Measurements from ENCODE around the gene OSBPL5.
A peak's percentile ranks its signal among the peaks of the same experiment; 100 is the strongest.

OSBPL5 gene

GRCh38 chr11:3157381-3158130 is 7.6 kb downstream of the OSBPL5 start:
- no peak for TF ChIP-seq FOXM1 (IDR thresholded peaks at IDR 0.05; ENCODE audit: borderline replicate concordance, low read depth)

GRCh38 chr11:3156661-3157311 is 8.3 kb downstream of the OSBPL5 start:
- TF ChIP-seq TCF12 (IDR thresholded peaks at IDR 0.05; ENCODE audit: low read depth) (0 out of 2 replicates have a peak, but pooled peaks have one; percentile 16), MAX (IDR thresholded peaks at IDR 0.05) (peak; percentile 89), YY1 (IDR thresholded peaks at IDR 0.05; ENCODE audit: low read depth) (no peak)

GRCh38 chr11:3156282-3156660 is 8.8 kb downstream of the OSBPL5 start:
- TF ChIP-seq EP300 (IDR thresholded peaks at IDR 0.05; ENCODE audit: borderline replicate concordance) (no peak), NFIC (IDR thresholded peaks at IDR 0.05) (no peak), RAD21 (IDR thresholded peaks at IDR 0.05; ENCODE audit: low read depth) (no peak), MAX (IDR thresholded peaks at IDR 0.05) (no peak), CEBPB (IDR thresholded peaks at IDR 0.05) (no peak), TEAD4 (IDR thresholded peaks at IDR 0.05) (no peak), TCF12 (IDR thresholded peaks at IDR 0.05; ENCODE audit: low read depth) (no peak), TAF1 (IDR thresholded peaks at IDR 0.05; ENCODE audit: low read depth) (no peak), REST (IDR thresholded peaks at IDR 0.05; ENCODE audit: low read depth) (no peak), FOXM1 (IDR thresholded peaks at IDR 0.05; ENCODE audit: borderline replicate concordance, low read depth) (no peak), EGR1 (IDR thresholded peaks at IDR 0.05) (no peak), ZBTB7A (IDR thresholded peaks at IDR 0.05; ENCODE audit: low read depth) (no peak), YY1 (IDR thresholded peaks at IDR 0.05; ENCODE audit: low read depth) (no peak), CREB1 (IDR thresholded peaks at IDR 0.05; ENCODE audit: low read depth) (no peak), USF1 (IDR thresholded peaks at IDR 0.05) (no peak)

GRCh38 chr11:3155691-3156258 is 9.3 kb downstream of the OSBPL5 start:
- TF ChIP-seq TCF12 (IDR thresholded peaks at IDR 0.05; ENCODE audit: low read depth) (no peak), FOXM1 (IDR thresholded peaks at IDR 0.05; ENCODE audit: borderline replicate concordance, low read depth) (no peak), RAD21 (IDR thresholded peaks at IDR 0.05; ENCODE audit: low read depth) (no peak), TEAD4 (IDR thresholded peaks at IDR 0.05) (no peak), EP300 (IDR thresholded peaks at IDR 0.05; ENCODE audit: borderline replicate concordance) (no peak), REST (IDR thresholded peaks at IDR 0.05; ENCODE audit: low read depth) (no peak), TAF1 (IDR thresholded peaks at IDR 0.05; ENCODE audit: low read depth) (no peak), ZBTB7A (IDR thresholded peaks at IDR 0.05; ENCODE audit: low read depth) (no peak), USF1 (IDR thresholded peaks at IDR 0.05) (no peak), CEBPB (IDR thresholded peaks at IDR 0.05) (no peak), EGR1 (IDR thresholded peaks at IDR 0.05) (no peak), CREB1 (IDR thresholded peaks at IDR 0.05; ENCODE audit: low read depth) (no peak), YY1 (IDR thresholded peaks at IDR 0.05; ENCODE audit: low read depth) (no peak), NFIC (IDR thresholded peaks at IDR 0.05) (no peak), MAX (IDR thresholded peaks at IDR 0.05) (no peak)

GRCh38 chr11:3155216-3155615 is 9.9 kb downstream of the OSBPL5 start:
- TF ChIP-seq CREB1 (IDR thresholded peaks at IDR 0.05; ENCODE audit: low read depth): no peak
- TF ChIP-seq TAF1 (IDR thresholded peaks at IDR 0.05; ENCODE audit: low read depth): no peak
- TF ChIP-seq TCF12 (IDR thresholded peaks at IDR 0.05; ENCODE audit: low read depth): no peak

Data from Ishikawa (cell line).